ENCODE results near the gene DENND4C. TPM values are rescaled to one million over a fixed set of nuclear protein-coding genes. Genes with fewer than 3 reads are reported as not detected.

The DENND4C gene
- total RNA-seq, 1 experiment from 2014 or later: 29.5 TPM

DNA sequence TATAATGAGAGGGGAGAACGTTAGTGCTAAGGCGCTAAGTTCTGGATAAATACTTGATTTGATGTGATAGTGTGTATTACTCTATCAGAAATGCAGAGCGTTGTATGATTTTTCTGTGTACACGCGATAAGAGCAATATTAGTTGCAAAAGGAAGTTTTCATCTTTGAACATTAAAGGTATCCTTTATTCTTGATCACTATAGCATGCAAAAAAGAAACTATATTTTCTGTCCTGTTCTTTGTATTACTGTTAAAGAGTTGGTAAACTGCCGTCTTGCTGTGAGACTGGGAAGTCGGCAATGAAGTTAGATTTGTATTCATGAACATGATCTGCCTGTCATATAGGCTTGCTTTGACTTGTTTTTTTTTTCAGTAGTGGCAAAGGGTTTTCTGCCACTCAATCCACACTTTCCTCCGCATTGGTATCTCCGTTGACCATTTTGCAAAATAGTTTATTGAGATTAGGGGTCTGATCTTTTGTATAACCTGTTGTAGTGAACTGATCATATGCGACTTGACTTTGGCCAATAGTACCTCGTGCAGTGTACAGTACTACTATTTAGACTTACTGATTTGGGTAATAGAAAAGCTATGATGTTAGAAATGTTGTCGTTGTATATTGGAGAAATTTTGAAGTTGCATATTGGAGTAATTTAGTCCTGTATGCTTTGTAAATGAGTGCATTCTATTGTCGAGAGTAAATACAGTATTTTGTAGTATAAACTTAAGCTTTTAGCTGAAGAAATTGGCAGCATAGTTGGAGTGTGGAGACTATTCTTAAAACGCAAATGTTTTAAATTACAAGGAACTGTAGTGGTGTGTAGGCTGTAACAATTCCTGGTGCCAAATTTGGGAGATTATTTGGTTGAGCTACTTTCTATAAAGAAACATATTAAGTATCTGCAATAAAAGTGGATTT is 1.7 kb downstream of the DENND4C start:
- H2AFZ ChIP-seq: peak overlapping the region; percentile 83; the same call in 1 of the 2 replicates
- TF ChIP-seq EZH2 (IDR thresholded peaks at IDR 0.05; ENCODE audit: low read depth): no peak
- no peak for DNase-seq

DNA sequence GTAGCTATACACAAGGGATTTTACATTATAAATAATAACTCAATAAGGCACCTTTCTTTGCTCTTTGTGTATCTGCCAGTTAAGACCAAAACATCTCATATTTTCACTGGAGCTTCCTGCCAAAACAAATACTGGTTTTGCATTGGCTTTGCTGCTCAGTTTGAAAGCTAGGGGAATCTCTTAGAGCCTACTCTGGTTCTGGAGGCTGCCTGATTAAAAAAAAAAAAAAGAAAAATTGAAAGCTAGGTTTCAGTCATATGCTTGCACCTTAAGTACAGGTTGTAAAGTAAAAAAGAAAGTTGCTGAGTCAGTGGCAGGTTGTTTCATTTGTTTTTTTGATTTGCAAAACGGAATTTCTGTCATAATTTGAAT is 2.3 kb downstream of the DENND4C start:
- TF ChIP-seq, protein P1, sequence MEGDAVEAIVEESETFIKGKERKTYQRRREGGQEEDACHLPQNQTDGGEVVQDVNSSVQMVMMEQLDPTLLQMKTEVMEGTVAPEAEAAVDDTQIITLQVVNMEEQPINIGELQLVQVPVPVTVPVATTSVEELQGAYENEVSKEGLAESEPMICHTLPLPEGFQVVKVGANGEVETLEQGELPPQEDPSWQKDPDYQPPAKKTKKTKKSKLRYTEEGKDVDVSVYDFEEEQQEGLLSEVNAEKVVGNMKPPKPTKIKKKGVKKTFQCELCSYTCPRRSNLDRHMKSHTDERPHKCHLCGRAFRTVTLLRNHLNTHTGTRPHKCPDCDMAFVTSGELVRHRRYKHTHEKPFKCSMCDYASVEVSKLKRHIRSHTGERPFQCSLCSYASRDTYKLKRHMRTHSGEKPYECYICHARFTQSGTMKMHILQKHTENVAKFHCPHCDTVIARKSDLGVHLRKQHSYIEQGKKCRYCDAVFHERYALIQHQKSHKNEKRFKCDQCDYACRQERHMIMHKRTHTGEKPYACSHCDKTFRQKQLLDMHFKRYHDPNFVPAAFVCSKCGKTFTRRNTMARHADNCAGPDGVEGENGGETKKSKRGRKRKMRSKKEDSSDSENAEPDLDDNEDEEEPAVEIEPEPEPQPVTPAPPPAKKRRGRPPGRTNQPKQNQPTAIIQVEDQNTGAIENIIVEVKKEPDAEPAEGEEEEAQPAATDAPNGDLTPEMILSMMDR (conservative IDR thresholded peaks at IDR 0.05): no peak
- TF ChIP-seq EZH2 (IDR thresholded peaks at IDR 0.05; ENCODE audit: low read depth): no peak
- no peaks in the 10 kb centered on the region for H3K9me3 ChIP-seq (ENCODE audit: insufficient read depth, low read depth)
- no peaks in the 10 kb centered on the region for H3K9me2 ChIP-seq (ENCODE audit: insufficient read depth)
- no peaks in the 10 kb centered on the region for H4K20me1 ChIP-seq (ENCODE audit: insufficient read depth)
- no peaks in the 10 kb centered on the region for H3K27me3 ChIP-seq (ENCODE audit: insufficient read depth, low read depth)
- peaks cover 16% of the 10 kb centered on the region for H3K4me1 ChIP-seq (replicated peaks; ENCODE audit: insufficient read depth)
- peak overlapping the region; percentile 97 for H3K4me2 ChIP-seq
- peak overlapping the region; percentile 68 for H3K27ac ChIP-seq
- no TSS peak for BruUV-seq (replicated peaks)
- H2AFZ ChIP-seq: no peak overlapping the region
- POLR2A ChIA-PET (ENCODE audit: unreplicated experiment): interaction anchor here (0.6 kb wide), 1 partner anchor 22 kb away, joined by 11 read pairs; no protein-coding TSS in a partner anchor
- DNase-seq: peak in 1 of 2 experiments; percentile 35
- peaks cover 14% of the 10 kb centered on the region; the same call in 1 of the 2 replicates for H3F3A ChIP-seq (ENCODE audit: insufficient read depth, low read depth)
- H3K4me3 ChIP-seq: peak overlapping the region; percentile 85
- peaks cover 69% of the 10 kb centered on the region for H3K79me2 ChIP-seq (ENCODE audit: low read depth)
- CTCF ChIA-PET: no interaction called here
- H3K36me3 ChIP-seq (ENCODE audit: low read depth): no peaks in the 10 kb centered on the region
- intact Hi-C loops (cut with micrococcal nuclease; ENCODE audit: unreplicated experiment): no loop called here

More for the DNA sequence above, 1.7 kb downstream of the DENND4C start:
- ChIA-PET CTCF (no interaction called here), POLR2A (ENCODE audit: unreplicated experiment) (interaction anchor here (0.7 kb wide), 1 partner anchor 48 kb away, joined by 3 read pairs; no protein-coding TSS in a partner anchor)
- BruUV-seq (replicated peaks): no TSS peak
- Histone ChIP-seq H3K36me3 (ENCODE audit: low read depth) (no peaks in the 10 kb centered on the region), H3K4me1 (replicated peaks; ENCODE audit: insufficient read depth) (peaks cover 16% of the 10 kb centered on the region), H3K9me2 (ENCODE audit: insufficient read depth) (no peaks in the 10 kb centered on the region), H4K20me1 (ENCODE audit: insufficient read depth) (no peaks in the 10 kb centered on the region), H3K27me3 (ENCODE audit: insufficient read depth, low read depth) (no peaks in the 10 kb centered on the region), H3F3A (ENCODE audit: insufficient read depth, low read depth) (peaks cover 14% of the 10 kb centered on the region; the same call in 1 of the 2 replicates), H3K4me3 (peak overlapping the region; percentile 85), H3K4me2 (peak overlapping the region; percentile 97), H3K79me2 (ENCODE audit: low read depth) (peaks cover 63% of the 10 kb centered on the region), H3K9me3 (ENCODE audit: insufficient read depth, low read depth) (no peaks in the 10 kb centered on the region), H3K27ac (peak overlapping the region; percentile 68)
- intact Hi-C loops (cut with micrococcal nuclease; ENCODE audit: unreplicated experiment): loop anchor here (2.0 kb wide), 1 partner anchor 47 kb away; no protein-coding TSS in a partner anchor

DNA sequence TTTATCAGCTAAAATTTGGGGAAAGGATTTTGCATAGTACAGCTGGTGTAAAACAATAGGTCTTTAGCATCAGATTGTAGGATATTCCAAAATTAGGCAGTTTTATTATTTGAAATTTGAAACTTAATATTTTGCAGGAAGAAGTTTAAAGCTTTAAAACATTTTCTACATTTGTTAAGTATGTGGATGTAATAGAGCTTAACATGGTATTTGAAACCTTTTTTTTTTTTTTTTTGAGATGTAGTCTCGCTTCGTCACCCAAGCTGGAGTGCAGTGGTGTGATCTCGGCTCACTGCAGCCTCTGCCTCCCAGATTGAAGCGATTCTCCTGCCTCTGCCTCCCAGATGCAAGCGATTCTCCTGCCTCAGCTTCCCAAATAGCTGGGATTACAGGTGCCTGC is 2.9 kb downstream of the DENND4C start:
- H2AFZ ChIP-seq: no peak overlapping the region
- BruUV-seq (replicated peaks): no TSS peak
- H3K4me1 ChIP-seq (replicated peaks; ENCODE audit: insufficient read depth): peaks cover 16% of the 10 kb centered on the region
- H3K9me2 ChIP-seq (ENCODE audit: insufficient read depth): no peaks in the 10 kb centered on the region
- H3K79me2 ChIP-seq (ENCODE audit: low read depth): peaks cover 70% of the 10 kb centered on the region
- H3K27me3 ChIP-seq (ENCODE audit: insufficient read depth, low read depth): no peaks in the 10 kb centered on the region
- H3F3A ChIP-seq (ENCODE audit: insufficient read depth, low read depth): peaks cover 14% of the 10 kb centered on the region; the same call in 1 of the 2 replicates
- POLR2A ChIA-PET (ENCODE audit: unreplicated experiment): interaction anchor here (0.6 to 0.7 kb wide), 3 partner anchors 22 to 149 kb away, joined by 3 to 11 read pairs (median 4); no protein-coding TSS in a partner anchor
- no peaks in the 10 kb centered on the region for H3K36me3 ChIP-seq (ENCODE audit: low read depth)
- intact Hi-C loops (cut with micrococcal nuclease; ENCODE audit: unreplicated experiment): no loop called here
- no peaks in the 10 kb centered on the region for H4K20me1 ChIP-seq (ENCODE audit: insufficient read depth)
- CTCF ChIA-PET: no interaction called here
- H3K27ac ChIP-seq: peak overlapping the region; percentile 68
- DNase-seq: no peak
- TF ChIP-seq EZH2 (IDR thresholded peaks at IDR 0.05; ENCODE audit: low read depth): no peak
- TF ChIP-seq, protein P1 (conservative IDR thresholded peaks at IDR 0.05): no peak
- H3K4me2 ChIP-seq: peak overlapping the region; percentile 97
- H3K9me3 ChIP-seq (ENCODE audit: insufficient read depth, low read depth): no peaks in the 10 kb centered on the region
- H3K4me3 ChIP-seq: peak overlapping the region; percentile 85

All from PC-9 (cell line).